ENCODE data around the gene HEXD.

Gene HEXD

GRCh38 chr17:82388922-82389283 lies 29.2 kb upstream of the HEXD start:
- TF ChIP-seq CTCF (IDR thresholded peaks at IDR 0.05; ENCODE audit: insufficient read depth, missing control alignments) = no peak
- no peak for DNase-seq (ENCODE audit: insufficient read length, low spot score)
- FAIRE-seq = no peak

GRCh38 chr17:82389379-82389778 lies 28.8 kb upstream of the HEXD start:
- DNase-seq (ENCODE audit: insufficient read length, low spot score) = no peak
- no peak for TF ChIP-seq CTCF (IDR thresholded peaks at IDR 0.05; ENCODE audit: insufficient read depth, missing control alignments)
- no peak for FAIRE-seq

GRCh38 chr17:82390015-82390859 lies 27.9 kb upstream of the HEXD start:
- DNase-seq (ENCODE audit: insufficient read length, low spot score) = no peak
- no peak for TF ChIP-seq CTCF (IDR thresholded peaks at IDR 0.05; ENCODE audit: insufficient read depth, missing control alignments)
- no peak for FAIRE-seq

- no peak for DNase-seq (ENCODE audit: insufficient read length, low spot score)
- no peak for TF ChIP-seq CTCF (IDR thresholded peaks at IDR 0.05; ENCODE audit: insufficient read depth, missing control alignments)
- FAIRE-seq = no peak
These were observed 27.2 kb upstream of the HEXD start for GRCh38 chr17:82390860-82391435.

GRCh38 chr17:82391496-82392066 lies 26.6 kb upstream of the HEXD start:
- TF ChIP-seq CTCF (IDR thresholded peaks at IDR 0.05; ENCODE audit: insufficient read depth, missing control alignments) = no peak
- DNase-seq (ENCODE audit: insufficient read length, low spot score) (no peak), FAIRE-seq (no peak)

- no peak for DNase-seq (ENCODE audit: insufficient read length, low spot score)
- FAIRE-seq = no peak
- no peak for TF ChIP-seq CTCF (IDR thresholded peaks at IDR 0.05; ENCODE audit: insufficient read depth, missing control alignments)
These were observed 25.8 kb upstream of the HEXD start for GRCh38 chr17:82392209-82392920.

Measured in D721Med (cell line).